Sigmoid colon (tissue), 4 donors: ENCODE measurements around the gene FAM184B.
"Not testable (repeated sequence)": the region's sequence is repeated elsewhere in the genome, so short reads cannot be mapped to it uniquely, and the experiment has no call there.

ENCODE experiments used
- EP300 ChIP-seq, 4 donors: sonication (generic); formaldehyde crosslinking; IDR thresholded peaks; one replicate each; pipeline ENCODE4 v1.6.1; 2017; ENCODE audit warnings: antibody characterized with exemption in 4 of 4
- POLR2AphosphoS5 ChIP-seq, 4 donors: sonication (generic); formaldehyde crosslinking; IDR thresholded peaks; one replicate each; pipeline ENCODE4 v1.6.1; 2017; ENCODE audit warnings: antibody characterized with exemption in 4 of 4
- TF ChIP-seq, protein P1 (sequence below), 4 experiments: fragments of 450-650 bp in 3 of 4; fragments of 200-600 bp in 1 of 4; IDR thresholded peaks; one replicate each; pipeline ENCODE4 v1.5.1; 2016 to 2019; ENCODE audit warnings: antibody characterized with exemption in 4 of 4, mild to moderate bottlenecking in 3 of 4, moderate library complexity in 2 of 4

DNA sequence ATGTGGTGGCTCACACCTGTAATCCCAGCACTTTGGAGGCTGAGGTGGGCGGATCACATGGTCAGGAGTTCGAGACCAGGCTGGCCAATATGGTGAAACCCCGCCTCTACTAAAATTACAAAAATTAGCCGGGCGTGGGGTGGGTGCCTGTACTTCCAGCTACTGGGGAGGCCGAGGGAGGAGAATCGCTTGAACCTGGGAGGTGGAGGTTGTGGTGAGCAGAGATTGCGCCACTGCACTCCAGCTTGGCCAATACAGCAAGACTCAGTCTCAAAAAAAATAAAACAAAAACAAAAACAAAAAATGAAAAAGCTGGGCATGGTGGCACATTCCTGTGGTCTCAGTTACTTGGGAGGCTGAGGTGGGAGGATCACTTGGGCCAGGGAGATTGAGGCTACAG lies 70.2 kb downstream of the FAM184B start:
- not testable (repeated sequence) for TF ChIP-seq POLR2AphosphoS5, EP300 (IDR thresholded peaks at IDR 0.05)
- TF ChIP-seq, protein P1, sequence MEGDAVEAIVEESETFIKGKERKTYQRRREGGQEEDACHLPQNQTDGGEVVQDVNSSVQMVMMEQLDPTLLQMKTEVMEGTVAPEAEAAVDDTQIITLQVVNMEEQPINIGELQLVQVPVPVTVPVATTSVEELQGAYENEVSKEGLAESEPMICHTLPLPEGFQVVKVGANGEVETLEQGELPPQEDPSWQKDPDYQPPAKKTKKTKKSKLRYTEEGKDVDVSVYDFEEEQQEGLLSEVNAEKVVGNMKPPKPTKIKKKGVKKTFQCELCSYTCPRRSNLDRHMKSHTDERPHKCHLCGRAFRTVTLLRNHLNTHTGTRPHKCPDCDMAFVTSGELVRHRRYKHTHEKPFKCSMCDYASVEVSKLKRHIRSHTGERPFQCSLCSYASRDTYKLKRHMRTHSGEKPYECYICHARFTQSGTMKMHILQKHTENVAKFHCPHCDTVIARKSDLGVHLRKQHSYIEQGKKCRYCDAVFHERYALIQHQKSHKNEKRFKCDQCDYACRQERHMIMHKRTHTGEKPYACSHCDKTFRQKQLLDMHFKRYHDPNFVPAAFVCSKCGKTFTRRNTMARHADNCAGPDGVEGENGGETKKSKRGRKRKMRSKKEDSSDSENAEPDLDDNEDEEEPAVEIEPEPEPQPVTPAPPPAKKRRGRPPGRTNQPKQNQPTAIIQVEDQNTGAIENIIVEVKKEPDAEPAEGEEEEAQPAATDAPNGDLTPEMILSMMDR (IDR thresholded peaks at IDR 0.05), result not testable (repeated sequence)
